ENCODE measurements around the gene MRFAP1L1.

MRFAP1L1 gene

DNA sequence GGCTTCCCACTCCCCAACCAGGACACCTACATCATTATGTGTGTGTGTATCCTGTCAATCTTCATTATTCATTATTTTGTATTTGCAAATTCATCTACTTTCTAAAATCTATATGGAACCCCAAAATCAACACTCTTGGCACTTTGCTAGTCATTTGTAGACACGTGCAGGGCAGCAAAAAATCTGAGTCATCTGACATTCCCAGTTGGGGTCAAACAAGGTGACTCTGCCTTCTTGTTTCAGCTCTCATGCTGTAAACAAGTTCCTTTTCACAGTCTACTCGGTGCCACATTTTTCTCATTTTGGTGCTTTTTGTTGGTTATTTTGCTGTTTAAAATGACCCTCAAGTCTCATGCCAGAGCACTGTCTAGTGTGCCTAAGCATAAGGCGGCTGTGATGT is 5.9 kb downstream of the MRFAP1L1 start:
- no peak for TF ChIP-seq EZH2 (IDR thresholded peaks at IDR 0.05; ENCODE audit: borderline replicate concordance, low read length)
- Histone ChIP-seq H4K20me1 (ENCODE audit: insufficient read depth, low read length) (no peaks in the 10 kb centered on the region), H3K9ac (ENCODE audit: low read length) (no peak overlapping the region), H3K36me3 (ENCODE audit: insufficient read depth, low read length) (peaks cover 28% of the 10 kb centered on the region), H3K79me2 (ENCODE audit: insufficient read depth, low read length) (no peaks in the 10 kb centered on the region; the same call in 1 of the 2 replicates), H3K27ac (ENCODE audit: low read depth, low read length, poor library complexity, severe bottlenecking) (no peak overlapping the region), H3K9me2 (ENCODE audit: low read depth, low read length) (no peaks in the 10 kb centered on the region), H3K9me3 (ENCODE audit: low read length) (peaks cover 6% of the 10 kb centered on the region; the same call in 1 of the 2 replicates), H3K4me2 (ENCODE audit: low read length) (no peak overlapping the region), H2AFZ (ENCODE audit: low read length) (no peak overlapping the region), H3K27me3 (ENCODE audit: insufficient read depth, low read length) (no peaks in the 10 kb centered on the region), H3F3A (ENCODE audit: insufficient read depth, low read length) (no peaks in the 10 kb centered on the region), H3K4me3 (ENCODE audit: low read depth, low read length, poor library complexity, severe bottlenecking) (no peak overlapping the region), H3K4me1 (ENCODE audit: insufficient read depth, low read length, severe bottlenecking) (peaks cover 10% of the 10 kb centered on the region)

DNA sequence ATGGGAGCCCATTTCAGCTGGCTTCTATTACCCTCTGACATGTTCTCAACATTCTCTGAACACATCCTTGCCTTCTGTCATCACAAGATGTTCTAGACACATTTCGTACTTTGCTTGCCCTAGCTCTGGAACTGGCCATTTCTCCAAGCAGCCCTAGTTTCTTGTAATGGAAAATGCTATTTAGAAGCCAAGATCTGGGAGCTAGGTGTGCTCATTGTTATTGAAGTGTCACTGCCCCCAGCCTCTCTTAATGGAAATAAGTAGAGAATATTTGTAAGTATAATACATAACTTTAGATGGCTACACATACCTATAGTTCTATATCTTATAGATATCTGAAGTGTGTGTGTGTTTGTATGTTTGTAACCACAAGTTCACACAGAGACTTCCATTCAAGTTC is 6.9 kb downstream of the MRFAP1L1 start:
- Histone ChIP-seq H3K36me3 (ENCODE audit: insufficient read depth, low read length) (peaks cover 18% of the 10 kb centered on the region), H3K79me2 (ENCODE audit: insufficient read depth, low read length) (no peaks in the 10 kb centered on the region), H3K4me2 (ENCODE audit: low read length) (no peak overlapping the region), H3K27ac (ENCODE audit: low read depth, low read length, poor library complexity, severe bottlenecking) (no peak overlapping the region), H3K4me1 (ENCODE audit: insufficient read depth, low read length, severe bottlenecking) (no peaks in the 10 kb centered on the region), H3K9me3 (ENCODE audit: low read length) (0 out of 2 replicates have a peak, but pooled peaks cover under 1% of the 10 kb centered on the region), H3K9ac (ENCODE audit: low read length) (no peak overlapping the region), H2AFZ (ENCODE audit: low read length) (no peak overlapping the region), H4K20me1 (ENCODE audit: insufficient read depth, low read length) (no peaks in the 10 kb centered on the region), H3K4me3 (ENCODE audit: low read depth, low read length, poor library complexity, severe bottlenecking) (no peak overlapping the region), H3K9me2 (ENCODE audit: low read depth, low read length) (no peaks in the 10 kb centered on the region), H3K27me3 (ENCODE audit: insufficient read depth, low read length) (no peaks in the 10 kb centered on the region), H3F3A (ENCODE audit: insufficient read depth, low read length) (no peaks in the 10 kb centered on the region)
- TF ChIP-seq, protein P1, sequence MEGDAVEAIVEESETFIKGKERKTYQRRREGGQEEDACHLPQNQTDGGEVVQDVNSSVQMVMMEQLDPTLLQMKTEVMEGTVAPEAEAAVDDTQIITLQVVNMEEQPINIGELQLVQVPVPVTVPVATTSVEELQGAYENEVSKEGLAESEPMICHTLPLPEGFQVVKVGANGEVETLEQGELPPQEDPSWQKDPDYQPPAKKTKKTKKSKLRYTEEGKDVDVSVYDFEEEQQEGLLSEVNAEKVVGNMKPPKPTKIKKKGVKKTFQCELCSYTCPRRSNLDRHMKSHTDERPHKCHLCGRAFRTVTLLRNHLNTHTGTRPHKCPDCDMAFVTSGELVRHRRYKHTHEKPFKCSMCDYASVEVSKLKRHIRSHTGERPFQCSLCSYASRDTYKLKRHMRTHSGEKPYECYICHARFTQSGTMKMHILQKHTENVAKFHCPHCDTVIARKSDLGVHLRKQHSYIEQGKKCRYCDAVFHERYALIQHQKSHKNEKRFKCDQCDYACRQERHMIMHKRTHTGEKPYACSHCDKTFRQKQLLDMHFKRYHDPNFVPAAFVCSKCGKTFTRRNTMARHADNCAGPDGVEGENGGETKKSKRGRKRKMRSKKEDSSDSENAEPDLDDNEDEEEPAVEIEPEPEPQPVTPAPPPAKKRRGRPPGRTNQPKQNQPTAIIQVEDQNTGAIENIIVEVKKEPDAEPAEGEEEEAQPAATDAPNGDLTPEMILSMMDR (IDR thresholded peaks at IDR 0.05; ENCODE audit: low read length), result no peak
- TF ChIP-seq EZH2 (IDR thresholded peaks at IDR 0.05; ENCODE audit: borderline replicate concordance, low read length), result no peak

DNA sequence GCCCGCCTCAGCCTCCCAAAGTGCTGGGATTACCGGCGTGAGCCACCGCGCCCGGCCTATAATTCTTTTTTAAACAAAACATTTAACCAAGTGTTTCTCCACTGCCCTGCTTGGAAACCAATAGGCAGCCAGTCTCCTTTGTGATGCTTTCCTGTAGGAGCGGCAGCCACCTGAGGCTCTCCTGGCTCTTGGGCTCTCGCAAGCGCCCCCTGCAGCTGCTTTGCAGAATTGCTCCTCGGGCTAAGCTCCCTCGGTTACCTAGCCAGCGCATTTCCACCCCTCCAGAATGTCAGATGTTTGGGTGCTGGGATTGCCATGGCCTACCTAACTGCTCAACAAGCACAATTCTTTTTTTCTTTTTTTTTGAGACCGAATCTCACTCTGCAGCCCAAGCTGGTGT is 8.3 kb downstream of the MRFAP1L1 start:
- H3K9me3 ChIP-seq (ENCODE audit: low read length), result no peaks in the 10 kb centered on the region

More for the DNA sequence above, 8.3 kb downstream of the MRFAP1L1 start:
- Histone ChIP-seq H3K4me2 (ENCODE audit: low read length) (no peak overlapping the region), H2AFZ (ENCODE audit: low read length) (no peak overlapping the region), H3K9ac (ENCODE audit: low read length) (no peak overlapping the region), H3K9me2 (ENCODE audit: low read depth, low read length) (no peaks in the 10 kb centered on the region), H3K27ac (ENCODE audit: low read depth, low read length, poor library complexity, severe bottlenecking) (no peak overlapping the region), H3K36me3 (ENCODE audit: insufficient read depth, low read length) (peaks cover 4% of the 10 kb centered on the region; the same call in 1 of the 2 replicates), H3K79me2 (ENCODE audit: insufficient read depth, low read length) (no peaks in the 10 kb centered on the region), H3K27me3 (ENCODE audit: insufficient read depth, low read length) (no peaks in the 10 kb centered on the region), H3K4me3 (ENCODE audit: low read depth, low read length, poor library complexity, severe bottlenecking) (no peak overlapping the region), H3F3A (ENCODE audit: insufficient read depth, low read length) (no peaks in the 10 kb centered on the region), H3K4me1 (ENCODE audit: insufficient read depth, low read length, severe bottlenecking) (no peaks in the 10 kb centered on the region), H4K20me1 (ENCODE audit: insufficient read depth, low read length) (no peaks in the 10 kb centered on the region)
- TF ChIP-seq EZH2 (IDR thresholded peaks at IDR 0.05; ENCODE audit: borderline replicate concordance, low read length), result no peak
- TF ChIP-seq, protein P1 (IDR thresholded peaks at IDR 0.05; ENCODE audit: low read length), result no peak; the same call in 1 of the 2 replicates

Data from OCI-LY1 (cell line).